ENCODE data around the gene FUNDC2.

FUNDC2 gene

DNA sequence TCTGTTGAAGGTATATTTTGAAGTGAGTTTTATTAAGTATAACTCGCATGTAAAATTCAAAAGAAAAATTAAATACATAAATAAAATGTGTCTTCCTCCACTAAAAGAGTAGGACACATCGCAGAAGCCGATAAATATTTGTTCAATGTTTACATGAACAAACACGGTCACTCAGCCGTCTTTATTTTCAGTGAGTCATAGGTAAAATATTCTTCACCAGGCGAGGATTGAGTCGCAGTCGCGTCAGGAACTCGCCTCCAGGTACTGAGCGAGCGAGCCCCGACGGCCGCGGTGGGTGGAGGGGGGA, 271 bp upstream of the FUNDC2 start:
- no peak for FAIRE-seq

DNA sequence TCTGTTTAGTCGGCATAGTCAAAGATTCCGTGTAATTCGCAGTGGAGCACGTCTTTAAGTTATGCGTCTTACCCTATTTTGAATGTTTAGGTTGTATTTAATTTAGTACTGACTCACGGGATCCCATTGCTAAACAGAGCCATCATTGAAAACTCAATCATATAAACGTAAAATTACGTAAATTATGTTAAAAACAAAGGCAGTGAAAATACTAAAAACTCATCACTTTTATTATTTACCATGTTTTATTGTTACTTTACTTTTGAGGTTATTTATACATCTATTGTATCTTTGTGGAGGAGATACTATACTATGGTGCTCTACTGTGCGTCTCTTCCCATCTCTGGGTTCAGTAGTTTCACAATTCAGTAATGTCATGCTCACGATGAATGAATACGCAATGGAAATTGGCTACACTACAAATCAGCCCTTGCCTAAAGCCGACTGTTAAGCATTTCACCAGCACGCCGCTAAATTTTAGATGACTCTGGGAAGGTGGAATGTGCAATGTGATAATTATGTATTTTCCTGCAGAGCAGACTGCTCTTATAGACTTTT, 944 bp downstream of the FUNDC2 start:
- FAIRE-seq = no peak

DNA sequence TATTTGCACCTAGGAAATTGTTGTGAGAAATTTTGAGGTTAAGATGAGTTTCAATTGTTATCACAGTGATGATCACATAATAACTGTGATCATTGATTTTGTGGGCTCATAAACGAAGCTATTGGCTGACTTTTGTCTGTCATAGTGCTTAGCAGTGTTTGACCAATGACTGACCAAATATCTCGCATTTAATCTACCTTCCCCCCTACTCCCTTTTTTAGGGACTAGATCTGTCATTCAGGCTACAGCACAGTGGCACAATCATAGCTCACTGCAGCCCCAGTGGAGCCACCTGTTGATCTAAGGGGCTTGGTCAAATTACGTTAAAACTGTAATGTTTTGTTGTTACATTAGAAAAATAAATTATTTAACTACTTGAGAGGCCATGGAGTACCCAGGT, 1.5 kb downstream of the FUNDC2 start:
- FAIRE-seq = no peak

DNA sequence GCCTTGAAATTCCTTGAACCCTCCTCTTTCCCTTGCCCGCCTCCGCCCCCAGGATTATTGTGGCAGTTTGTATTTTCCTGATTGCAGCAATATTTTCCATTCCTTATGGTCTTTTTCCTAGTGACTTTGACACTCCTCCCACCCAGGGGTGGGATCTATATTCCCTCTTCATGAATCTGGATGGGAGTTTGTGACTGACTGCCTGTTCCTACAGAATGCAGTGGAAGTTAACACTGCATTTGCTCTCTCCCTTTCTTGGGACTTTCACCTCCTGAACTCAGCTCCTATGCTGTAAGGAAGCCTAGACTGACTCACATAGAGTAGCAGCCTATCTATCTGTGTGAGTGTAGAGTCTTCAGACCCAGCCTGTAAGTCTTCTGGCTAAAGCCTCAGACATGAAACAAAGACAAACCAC, 2.2 kb downstream of the FUNDC2 start:
- no peak for FAIRE-seq

DNA sequence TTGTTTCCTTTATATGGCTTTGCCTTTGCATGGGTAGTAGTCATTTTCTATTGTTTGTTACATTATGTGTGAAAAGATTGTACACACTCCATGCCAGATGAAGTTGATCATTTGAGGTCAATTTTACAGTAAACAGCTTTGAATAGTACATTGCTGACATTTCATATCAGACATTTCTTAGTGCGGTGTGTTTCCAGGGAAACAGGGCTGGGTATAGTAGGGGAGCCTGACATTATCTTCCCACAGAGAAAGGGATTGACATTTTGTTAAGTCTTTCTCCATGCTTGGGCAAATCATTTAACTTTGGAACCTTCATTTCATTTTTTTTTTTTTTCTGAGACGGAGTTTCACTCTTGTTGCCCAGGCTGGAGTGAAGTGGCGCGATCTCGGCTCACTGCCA, 5.0 kb downstream of the FUNDC2 start:
- no peak for FAIRE-seq

DNA sequence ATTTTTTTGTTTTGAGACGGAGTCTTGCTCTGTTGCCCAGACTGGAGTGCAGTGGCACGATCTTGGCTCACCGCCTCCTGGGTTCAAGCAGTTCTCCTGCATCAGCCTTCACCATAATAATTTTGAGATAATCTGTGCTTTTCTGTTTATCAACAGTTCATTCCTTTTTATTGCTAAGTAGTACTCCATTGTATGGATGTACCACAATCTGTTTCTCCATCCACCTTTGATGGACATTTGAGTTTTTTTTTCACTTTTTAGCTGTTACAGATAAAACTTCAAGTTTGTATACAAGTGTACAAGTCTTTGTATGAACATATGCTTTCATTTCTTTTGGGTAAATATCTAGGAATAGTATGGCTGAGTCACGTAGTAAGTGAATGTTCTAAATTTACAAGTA, 9.0 kb downstream of the FUNDC2 start:
- no peak for FAIRE-seq

DNA sequence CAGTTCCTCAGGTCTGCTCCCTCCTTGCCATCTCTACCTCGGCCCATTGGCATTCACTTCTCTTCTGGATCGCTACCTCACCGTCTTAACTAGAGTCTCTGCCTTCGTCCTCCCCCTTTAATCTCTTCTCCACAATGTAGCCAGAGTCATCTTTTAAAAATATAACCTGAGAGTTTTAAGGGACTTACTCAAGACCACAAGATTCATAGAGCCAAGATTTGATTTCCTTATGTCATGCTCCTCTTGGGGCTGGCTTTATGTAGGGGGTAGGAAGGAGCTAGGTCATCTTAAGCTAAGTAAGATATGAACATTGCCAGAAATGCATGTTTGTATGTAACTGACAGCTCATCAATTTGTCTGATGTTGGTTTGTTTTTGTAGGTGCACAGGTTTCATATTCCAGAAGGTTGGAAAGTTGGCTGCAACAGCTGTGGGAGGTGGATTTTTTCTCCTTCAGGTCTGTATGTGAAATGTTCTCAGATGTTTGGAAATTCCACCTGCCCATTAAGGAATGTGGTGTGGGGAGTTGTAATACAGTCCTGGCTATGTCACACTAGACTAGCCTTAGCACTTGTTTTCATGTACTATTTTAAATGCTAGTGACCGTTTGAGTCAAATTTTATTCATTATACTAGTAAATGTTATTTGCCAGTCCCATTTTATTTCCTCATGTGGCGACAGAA, 19.6 kb downstream of the FUNDC2 start:
- FAIRE-seq = no peak

DNA sequence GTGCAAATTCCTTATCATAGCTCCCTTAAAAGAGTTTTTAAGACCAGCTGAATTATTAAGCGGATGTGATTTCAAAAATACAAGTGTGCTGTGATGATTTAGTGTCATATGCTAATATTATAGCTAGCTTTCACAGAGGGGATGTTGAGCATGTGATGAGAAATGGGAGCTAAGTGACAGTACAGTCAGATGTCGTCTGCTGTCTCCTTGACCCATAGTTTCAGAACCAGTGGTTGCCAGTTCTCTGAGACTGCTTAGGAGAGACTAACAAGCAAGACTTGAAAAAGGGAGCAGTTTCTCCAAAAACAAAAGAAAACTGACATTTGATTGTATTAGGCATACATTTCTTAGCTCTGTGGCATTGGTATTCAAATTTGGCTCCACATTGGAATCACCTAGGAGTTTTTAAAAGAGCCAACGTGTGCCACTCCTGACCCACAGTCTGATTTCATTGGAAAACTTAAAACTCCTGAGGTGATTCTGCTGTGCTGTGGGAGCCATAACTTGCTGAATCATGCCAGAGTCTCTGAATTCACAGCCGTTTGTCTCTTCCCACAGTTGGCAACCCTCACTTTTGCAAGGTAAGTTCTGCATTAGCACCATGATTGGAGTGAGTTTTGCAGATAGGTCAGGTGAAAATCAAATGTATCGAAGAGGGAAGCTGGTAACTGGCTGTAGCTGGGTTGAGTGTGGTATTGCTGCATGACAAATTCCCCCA, 20.3 kb downstream of the FUNDC2 start:
- no peak for FAIRE-seq

DNA sequence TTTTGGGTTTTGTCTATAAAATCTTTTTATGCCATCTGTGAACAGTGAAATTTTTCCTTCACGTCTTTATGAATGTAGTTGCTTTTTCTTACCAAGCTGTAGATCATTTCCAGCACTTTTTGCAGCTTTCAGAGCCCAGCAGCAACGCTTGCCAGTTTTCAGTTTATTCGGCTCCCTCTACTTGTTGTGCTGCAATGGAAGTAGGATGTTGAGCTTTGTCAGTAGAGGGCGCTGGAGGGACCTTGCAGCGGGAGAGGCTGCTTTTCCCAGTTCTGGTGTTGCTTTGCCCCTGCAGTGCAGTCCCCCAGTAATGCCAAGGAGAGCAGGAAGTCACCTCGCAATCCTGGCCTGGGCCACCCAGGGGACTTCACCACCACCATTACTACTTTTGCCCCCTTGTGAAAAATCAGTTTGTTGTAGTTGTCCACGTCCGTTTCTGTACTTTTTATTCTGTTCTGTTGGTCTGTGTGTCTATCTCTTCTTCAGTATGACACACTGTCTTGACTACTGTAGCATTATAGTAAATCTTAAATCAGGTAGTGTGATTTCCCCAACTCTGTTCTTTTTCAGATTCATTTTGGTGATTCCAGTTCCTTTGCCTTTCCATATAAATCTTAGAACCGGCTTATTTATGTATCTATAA, 22.5 kb downstream of the FUNDC2 start:
- no peak for FAIRE-seq

DNA sequence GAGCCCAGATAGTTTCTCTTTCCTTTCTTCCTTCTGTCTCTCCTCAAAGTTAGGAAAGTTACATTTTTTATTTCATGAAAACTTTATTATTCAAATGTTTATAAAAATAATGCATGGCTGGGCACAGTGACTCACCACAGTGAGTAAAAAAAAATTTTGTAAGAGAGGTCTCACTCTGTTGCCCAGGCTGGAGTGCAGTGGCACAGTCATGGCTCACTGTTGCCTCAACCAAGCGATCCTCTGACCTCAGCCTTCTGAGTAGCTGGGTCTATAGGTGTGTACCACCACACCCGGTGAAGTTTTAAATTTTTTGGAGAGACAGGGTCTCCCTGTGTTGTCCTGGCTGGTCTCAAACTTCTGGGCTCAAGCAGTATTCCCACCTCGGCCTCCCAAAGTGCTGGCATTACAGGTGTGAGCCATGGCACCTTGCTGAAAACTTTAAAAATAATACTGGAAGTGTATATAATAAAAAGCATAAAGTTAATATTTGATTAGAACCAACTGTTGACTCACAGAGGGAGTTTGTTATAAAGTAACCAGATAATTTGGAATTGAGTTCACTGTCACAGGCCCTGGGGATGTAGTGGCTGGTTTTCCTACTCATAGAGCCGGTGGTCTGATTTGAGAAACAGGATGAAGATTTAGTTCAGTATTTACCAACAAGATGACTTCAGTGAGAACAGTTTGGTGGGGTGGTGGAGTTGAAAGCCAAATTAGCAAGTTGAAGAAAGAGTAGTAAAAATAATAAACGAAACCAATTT, 26.3 kb downstream of the FUNDC2 start:
- FAIRE-seq = no peak

DNA sequence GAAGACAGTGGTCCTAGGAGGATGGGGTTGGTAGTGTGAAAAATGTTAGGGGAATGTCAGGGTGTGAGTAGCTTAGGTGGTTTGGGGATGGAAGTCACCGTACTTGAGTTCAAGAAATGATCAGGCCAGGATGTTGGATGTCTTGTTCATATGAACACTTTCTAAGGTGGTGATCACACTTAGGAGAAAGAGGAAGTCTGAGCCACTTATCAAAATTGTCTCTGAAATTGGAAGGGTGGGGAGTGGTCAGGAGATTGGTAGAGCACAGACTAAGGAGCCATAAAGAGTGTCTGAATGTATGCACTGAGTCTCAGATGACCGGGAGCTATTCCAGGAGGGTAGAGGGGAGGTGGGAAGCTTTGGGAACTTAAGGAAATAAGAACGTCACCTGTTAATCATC, 27.0 kb downstream of the FUNDC2 start:
- no peak for FAIRE-seq

DNA sequence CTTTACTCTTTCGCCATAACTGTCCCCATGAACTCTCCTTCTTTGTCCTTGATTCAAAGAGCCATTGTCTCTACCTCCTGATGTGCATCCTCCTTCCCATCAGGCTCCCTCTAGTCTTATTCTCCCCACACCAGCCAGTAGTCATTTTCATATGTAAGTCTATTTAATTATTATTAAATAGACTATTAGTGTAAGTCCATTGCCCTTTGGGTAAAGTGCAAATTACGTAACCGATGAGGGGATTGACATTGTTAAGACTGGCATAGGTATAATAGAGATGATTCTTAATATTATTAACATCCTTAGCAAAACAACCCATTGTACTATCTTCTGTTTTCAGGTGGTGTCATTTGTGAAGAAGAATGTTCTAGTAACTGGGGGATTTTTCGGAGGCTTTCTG, 27.6 kb downstream of the FUNDC2 start:
- FAIRE-seq = no peak

DNA sequence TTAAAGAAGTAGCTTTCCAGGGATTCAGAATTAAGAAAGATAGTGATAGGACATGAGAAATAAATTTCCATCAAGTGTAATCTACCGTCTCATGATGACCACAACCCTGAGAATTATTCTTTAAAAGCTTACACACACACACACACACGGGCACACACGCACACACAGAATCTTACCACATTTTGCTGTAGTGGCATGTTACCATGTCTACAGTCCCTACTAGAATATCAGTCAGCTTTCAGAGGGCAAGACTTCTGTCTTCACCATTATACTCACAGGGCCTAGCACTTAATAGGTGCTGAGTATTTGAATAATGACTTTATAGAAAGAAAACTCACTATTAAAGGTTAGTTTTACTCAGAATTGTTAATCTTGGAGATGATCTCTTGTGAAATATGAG, 28.9 kb downstream of the FUNDC2 start:
- FAIRE-seq = no peak

DNA sequence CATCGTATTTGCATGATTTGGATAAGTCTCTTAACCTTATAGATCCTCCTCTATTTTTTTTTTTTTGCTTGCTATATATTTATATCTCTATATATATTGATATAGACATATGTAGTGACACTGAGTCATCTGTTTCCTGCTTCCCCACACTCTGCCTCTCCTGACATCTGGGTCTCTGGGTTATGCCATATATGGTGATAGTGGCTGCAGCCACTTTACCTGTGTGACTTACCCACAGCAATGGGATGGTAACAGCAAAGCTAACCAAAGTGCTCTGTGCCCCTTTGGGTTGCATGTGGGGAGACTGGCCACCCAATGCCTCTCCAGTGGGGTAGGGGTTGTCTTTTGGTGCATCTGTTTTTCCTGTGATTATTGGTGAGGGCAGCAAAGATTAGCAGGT, 29.8 kb downstream of the FUNDC2 start:
- FAIRE-seq = no peak

DNA sequence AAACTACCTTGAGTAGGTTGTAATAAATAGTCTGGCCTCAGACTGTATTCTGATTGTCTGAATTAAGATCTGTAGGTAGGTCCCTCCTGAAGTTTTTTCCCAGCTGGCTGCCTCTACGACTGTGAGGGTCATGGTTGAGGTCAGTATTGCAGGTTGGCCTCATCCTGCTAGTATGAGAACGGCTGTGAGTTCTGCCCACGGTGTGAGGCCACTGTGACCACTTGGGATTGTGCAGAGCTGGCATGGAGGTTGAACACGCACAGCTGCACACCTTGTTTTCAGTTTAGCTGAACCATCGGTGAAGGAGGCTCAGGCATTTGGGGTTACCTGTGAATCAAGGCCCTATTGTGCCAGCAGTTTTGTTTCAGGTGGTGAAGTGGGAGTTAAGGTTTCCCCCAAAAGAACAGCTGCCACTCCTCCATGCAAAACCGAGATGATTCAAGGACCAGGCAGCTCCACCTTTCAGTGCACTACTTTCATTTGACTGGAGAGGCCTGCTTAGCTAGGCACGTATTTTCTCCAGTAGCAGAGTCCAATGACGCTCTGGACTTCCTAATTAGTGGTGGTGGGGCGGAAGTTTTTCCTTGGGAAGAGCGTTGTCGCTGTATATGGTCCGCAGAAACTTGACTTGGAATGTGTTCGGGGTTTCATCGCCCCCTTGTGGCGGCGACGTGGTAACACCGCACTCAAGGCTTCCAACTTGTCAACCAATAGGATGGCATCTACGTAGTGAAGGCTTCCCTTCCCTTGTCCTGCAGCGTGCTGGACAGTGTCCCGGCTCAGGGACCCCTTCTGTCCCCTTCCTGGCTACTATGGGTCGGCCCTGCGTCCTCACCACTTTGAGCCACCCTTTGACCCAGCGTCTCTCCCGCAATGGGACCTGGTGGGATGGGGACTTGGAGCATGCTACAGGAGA, 30.5 kb downstream of the FUNDC2 start:
- no peak for FAIRE-seq

DNA sequence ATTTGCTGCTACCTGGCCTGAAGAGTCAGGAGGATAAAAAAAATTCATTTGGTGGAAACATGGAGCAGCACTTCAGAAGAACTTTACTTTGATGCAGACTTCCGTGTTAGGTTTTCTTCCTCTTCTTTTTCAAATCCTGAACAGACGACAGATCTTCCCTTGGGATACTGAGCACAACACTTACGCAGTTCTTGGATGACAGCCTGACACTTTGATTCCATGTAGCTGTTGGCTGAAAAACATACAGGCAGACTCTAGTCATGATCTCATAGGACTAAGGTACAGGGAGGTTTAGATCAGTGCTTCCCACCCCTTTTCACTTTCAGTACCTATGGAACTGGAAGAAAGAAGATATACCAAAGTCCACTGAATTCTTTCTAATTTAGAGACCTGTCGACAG, 35.1 kb downstream of the FUNDC2 start:
- FAIRE-seq = no peak

DNA sequence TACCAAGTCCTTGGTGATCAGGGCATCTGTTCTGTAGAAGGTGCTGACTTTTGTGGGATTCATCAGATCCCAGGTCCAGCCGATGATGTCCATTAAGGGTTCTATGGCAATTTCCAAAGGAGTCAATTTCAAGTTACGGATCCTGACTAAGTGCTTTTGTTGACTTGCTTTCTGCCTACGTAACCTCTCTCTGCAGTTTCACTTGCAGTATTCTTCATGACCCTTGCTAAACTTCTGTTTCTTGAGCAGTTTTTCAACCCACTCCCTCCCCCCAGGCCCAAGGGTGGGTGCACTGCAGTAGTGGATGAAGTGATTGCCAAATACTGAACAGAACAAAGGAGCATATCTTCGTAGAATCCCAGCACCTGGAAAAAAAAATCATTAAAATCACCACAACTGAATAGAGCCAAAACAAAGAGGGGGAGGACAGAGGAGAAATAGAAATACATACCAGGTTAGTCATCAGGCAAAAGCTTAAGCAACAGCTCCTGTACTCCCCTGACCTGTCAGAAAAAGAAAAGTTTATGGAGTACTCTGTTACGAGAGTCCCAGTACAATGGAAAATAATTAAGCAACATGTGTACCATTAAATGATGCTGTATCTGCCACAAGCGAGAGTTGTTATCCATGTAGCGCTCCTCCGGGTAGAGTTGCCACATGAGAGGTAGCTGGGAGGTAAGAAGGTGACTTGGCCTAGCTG, 38.5 kb downstream of the FUNDC2 start:
- FAIRE-seq = no peak

DNA sequence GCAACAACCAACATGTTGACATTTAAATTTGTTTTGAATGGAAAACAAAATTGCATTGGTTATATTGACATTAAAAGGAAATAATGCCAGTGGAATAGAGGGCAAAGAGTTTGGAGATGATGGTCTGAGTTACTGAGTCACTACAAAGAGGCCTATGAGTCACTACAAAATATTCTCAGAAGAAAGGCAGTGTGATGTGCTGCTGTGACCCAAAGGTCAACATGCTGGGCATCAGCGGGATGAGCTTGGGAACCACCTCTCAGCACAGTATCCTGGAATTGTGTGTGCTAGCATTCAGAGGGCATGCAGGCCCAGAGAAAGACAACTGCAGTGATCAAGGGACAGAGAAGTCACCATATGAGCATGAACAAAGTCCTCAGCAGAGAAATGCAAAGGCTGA, 41.5 kb downstream of the FUNDC2 start:
- no peak for FAIRE-seq

DNA sequence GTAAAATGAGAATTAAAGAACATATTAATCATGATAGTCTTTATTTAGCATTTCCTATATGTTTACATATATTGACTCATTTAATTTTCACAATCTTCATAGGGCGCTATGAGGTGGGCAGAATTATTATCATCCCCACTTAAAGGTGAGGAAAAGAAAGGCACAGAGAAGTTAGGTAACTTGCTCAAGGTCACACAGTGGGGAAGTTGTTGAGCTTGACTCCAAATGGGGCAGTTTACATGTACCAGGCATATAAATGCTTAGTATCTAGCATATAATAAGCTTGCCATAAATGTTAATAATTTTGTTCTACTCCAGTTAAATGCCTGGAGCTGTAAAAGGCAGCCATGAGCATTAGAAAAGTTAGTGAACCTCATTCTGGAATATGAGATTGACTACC, 42.8 kb downstream of the FUNDC2 start:
- no peak for FAIRE-seq

DNA sequence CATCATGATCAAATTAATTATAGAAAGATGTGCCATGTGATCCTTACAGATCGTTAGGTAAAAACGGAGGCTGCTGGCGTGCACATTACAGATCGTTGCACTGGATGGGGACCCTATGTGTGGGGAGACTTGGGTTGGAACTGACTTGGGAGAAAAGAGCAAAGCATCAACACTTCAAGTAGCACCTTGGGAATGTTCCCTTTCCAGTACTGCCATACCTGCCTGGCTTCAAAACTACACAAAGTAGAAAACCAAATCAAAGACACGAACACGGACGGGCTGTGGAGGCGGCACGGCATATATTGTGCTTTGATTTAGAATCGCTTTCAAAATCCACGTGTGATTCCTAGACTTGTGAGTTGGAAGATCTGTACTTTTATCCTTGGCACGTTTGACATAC, 43.4 kb downstream of the FUNDC2 start:
- no peak for FAIRE-seq

DNA sequence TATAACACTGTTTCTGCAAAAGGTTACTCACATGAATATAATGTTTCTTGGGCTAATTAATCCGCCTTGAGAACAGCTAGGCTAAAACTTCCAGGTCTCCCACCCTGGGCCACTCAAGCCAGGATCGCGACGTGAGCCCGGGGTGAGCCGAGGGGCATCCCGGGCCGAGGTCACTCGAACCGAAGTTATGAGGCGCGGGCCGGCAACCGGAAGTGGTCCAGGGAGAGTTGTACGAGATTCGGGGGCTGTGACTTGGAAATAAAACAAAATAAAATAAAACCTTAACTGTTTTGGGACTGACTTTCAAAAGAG, 44.0 kb downstream of the FUNDC2 start:
- no peak for FAIRE-seq

All from endometrium (tissue), 2 donors.